Activated gamma-delta T cell (primary cell): ENCODE measurements around the gene TDRD6.

Experiments used
- DNase-seq: peaks from one replicate; lab custom pipeline; 2025; lab: John Stamatoyannopoulos, UW

Gene TDRD6

DNA sequence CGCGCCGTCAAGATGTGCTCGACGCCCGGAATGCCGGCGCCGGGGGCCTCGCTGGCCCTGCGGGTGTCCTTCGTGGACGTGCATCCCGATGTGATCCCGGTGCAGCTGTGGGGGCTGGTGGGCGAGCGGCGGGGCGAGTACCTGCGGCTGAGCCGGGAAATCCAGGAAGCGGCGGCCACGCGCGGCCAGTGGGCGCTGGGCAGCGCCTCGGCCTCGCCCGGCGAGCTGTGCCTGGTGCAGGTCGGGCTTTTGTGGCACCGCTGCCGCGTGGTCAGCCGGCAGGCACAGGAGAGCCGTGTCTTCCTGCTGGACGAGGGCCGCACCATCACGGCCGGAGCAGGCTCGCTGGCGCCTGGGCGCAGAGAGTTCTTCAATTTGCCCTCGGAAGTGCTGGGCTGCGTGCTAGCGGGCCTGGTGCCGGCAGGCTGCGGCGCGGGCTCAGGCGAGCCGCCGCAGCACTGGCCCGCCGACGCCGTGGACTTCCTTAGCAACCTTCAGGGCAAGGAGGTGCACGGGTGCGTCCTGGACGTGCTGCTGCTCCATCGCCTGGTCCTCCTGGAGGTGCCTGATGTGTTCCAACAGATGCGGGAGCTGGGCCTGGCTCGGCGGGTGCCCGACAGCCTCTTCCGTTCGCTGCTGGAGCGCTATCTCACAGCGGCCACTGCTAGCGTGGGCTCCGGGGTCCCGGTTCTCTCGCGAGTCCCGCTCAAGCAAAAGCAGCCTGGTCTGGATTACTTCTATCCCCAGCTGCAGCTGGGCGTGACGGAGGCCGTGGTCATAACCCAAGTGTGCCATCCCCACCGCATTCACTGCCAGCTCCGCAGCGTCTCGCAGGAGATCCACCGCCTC is 656 bp downstream of the TDRD6 start:
- no peak for DNase-seq

GRCh38 chr6:46688966-46689335 is 1.3 kb downstream of the TDRD6 start:
- no peak for DNase-seq

- no peak for DNase-seq
These were observed 2.0 kb downstream of the TDRD6 start for GRCh38 chr6:46689657-46690056.

DNA sequence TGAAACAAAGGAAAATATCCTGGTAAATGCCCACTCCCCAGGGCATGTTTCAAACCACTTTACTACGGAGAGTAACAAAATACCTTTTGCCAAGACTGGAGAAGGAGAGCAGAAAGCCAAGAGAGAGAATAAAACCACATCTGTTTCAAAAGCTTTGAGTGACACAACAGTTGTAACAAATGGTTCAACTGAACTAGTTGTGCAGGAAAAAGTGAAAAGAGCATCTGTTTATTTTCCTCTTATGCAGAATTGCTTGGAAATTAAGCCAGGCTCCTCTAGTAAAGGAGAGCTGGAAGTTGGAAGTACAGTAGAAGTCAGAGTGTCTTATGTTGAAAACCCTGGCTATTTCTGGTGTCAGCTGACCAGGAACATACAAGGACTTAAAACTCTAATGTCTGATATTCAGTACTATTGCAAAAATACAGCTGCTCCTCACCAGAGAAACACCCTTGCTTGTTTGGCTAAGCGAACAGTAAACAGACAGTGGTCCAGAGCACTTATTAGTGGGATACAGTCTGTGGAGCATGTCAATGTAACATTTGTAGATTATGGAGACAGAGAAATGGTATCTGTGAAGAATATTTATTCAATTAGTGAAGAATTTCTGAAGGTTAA is 2.6 kb downstream of the TDRD6 start:
- no peak for DNase-seq

GRCh38 chr6:46690911-46691451 is 3.3 kb downstream of the TDRD6 start:
- no peak for DNase-seq

GRCh38 chr6:46699970-46700369 is 12.3 kb downstream of the TDRD6 start:
- no peak for DNase-seq

DNA sequence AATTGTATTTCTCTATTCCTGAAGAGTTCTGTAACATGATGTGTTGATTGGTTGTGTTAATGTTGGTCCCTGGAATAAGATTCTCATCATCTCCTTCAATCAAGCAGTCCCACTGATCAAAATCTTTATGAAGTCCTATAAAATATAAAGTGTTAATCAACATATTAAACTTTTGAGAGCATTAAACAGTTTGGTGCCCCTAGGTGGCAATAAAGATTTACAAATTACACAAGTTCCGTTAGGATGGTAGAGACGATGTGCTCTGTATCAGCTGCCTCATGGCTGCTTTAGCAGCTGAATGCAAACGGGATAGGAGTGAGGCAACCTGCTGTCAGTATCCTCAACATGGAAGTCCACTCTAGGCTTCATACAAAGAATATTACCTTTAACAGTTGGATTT is 16.9 kb downstream of the TDRD6 start:
- no peak for DNase-seq

DNA sequence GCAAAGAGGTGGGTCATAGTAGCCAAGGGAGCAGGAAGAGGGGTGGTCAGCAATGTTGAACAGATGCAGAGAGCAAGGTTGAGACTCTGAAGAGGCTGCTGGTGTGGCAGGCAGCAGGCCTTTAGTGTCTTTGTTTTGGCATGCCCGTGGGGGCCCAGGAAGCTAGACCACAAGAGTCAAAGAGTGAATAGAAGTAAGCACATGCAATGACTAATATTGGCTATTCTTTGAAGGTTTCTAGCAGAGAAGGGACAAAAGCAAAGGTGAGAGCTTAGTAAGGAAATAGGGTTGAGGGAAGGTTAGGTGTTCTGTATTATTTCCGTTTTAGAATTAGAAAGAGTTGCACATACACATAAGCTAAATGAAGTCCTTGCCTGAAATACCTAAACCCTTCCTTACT is 18.8 kb downstream of the TDRD6 start:
- no peak for DNase-seq

- no peak for DNase-seq
These were observed 23.8 kb downstream of the TDRD6 start for GRCh38 chr6:46711491-46711890.

GRCh38 chr6:46715141-46715540 is 27.5 kb downstream of the TDRD6 start:
- no peak for DNase-seq

GRCh38 chr6:46719099-46719498 is 31.4 kb downstream of the TDRD6 start:
- no peak for DNase-seq

DNA sequence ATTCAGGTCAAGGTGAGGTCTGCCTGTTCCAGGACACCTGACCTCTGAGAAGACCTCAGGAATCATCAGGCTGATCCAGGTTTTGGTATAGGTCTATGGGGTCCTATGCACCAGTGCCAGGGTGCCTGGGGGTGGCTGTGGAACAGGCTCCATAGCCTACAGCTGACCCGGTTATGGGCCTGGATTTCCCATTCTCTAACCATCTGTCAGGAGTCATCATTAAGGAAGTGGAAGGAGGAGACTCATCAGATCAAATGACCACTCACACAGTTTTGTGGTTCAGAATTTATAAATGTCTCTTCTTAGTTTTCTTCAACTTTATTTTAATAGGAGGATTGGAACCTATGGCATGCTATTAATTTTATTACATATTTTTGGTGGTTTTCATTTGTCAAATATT is 32.7 kb downstream of the TDRD6 start:
- DNase-seq = no peak

DNA sequence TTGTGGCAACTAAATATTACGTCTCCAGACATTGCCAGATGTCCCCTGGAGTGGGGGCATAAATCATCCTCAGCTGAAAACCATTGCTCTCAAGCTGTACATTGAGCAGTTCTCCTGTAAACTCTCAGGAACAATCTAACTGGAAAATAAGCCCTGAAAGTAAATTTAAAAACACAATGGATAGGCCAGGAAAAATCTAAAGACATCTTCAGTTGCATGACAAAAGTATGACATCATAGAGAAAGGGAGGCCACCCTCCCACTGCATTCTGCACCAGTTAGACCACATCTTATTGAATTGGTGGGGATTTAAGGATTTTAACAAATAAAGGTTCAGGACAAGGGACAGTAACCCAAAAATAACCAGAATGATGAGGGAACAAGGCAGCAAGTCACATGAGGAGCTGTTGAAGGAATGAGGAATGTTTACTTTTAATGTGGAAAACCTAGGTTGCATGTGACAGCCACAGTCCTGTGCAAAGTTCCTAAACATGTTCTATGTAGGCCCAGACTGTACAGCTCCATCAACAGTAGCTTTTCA is 42.2 kb downstream of the TDRD6 start:
- no peak for DNase-seq

GRCh38 chr6:46730921-46731461 is 43.3 kb downstream of the TDRD6 start:
- DNase-seq = no peak

DNA sequence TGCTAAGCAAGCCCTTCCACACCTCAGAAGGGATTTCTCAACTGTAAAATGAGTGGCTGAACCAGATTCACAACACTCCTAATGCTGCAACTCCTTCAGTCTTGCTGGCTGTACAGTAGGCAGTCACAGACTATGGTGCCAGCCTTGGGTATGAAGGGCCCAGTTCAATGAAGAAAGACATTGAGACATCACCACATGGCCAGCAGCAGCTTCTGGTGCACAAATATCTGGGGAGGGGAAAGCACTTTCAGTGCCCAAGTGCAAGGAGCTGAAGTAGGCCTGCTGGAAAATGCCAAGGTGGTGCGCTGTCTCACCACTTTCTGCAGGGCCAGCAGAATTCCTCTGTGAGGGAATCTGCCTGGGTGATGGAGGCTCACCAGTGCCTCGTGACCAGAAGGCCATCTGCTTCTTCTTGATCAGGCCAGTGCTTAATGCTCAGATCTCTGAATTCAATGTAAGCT is 45.7 kb downstream of the TDRD6 start:
- no peak for DNase-seq

DNA sequence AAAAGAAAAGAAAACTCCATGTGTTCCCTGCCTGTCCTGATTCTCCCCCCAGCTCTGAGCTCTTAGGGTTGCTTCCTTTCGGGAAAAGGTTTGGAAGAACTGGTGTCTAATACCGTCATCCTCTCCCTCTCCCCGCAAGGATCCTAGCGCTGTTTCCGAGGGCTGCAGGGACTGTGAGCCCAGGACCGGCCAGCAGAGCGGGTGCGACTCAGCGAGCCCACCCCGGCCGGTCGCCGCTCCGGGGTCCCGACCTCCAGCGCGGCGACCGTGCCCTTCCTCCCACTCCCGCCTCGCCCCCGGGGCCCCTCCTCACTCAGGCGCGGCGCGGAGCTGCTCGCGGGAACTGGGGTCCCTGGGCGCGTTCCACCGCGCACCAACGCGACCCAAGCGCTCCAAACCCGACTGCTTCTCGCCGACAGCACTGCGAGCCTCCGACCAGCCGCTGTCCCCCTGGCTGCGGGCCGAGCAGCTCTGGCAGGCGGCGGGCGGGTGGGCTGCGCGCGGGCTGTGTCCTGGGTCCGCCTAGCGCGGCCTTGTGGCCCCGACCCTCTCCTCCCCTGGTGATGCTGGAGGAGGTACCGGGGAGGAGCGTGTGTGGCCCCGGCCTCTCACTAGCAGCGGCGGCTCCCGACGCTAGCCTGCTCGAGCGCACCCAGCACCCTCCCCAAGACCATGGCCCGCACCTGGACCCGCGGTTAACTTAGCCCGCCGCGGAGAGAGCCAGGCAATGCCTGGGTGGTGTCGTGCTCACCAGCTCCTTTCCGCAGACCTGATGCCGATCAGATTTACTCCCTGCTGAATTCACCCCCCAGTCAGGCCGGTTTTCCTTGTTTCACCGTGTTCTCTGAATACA is 47.4 kb downstream of the TDRD6 start, which contains the start of gene PLA2G7:
TSS of gene PLA2G7 (minus strand) at position 509 of the 853 bp plus-strand sequence. CDS start 12,484 bp downstream, outside the sequence.
- DNase-seq = no peak

DNA sequence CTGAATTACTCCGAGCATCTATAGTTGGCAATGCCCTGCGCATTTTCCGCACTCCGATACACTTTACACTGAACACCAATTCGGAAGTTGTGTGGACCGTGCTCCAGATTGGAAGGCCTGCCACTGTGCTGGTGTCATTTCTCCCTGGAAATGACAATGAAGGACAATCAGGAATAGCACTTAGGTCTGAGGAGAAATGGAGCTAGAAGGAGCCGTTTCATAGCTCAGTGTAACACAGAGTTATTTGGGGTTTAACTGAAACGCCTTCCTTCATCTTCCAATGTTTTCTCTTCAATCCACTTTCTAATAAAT is 48.0 kb downstream of the TDRD6 start:
- DNase-seq = no peak

DNA sequence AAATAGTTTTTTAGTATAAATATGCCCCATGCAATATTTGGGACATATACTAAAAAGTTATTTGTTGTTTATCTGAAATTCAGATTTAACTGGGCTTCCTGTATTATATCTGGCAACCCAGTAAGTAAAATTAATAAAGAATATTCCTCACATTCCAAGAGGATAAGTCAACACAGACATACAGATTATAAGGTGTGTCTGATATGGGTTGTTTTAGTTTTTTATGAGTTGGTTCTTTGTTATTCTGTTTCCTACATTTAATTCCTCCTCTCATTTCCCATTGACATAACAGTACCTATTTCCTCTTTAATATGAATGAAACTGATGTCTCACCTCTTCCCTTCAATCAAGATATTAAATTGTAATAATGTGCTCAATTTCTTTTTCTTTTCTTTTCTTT is 49.2 kb downstream of the TDRD6 start:
- DNase-seq = no peak

DNA sequence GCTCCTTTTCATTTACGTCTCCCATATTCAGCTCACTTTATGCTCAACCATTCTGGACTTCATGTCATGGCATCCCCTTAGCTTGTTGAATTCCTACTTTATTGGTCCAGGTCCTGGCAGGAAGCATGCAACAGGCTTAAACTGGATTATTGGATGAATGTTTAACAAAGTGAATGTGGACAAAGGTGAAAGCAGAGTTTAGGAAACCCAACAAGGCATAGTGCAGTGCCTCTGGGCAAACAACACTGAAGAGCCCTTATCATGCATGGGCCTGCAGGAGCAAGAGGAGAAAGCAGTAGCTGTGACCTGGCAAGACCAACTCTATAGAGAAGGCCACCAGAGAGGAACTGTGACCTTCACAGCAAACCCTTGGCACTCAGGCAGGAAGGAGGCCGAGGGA is 53.8 kb downstream of the TDRD6 start:
- DNase-seq = no peak

- DNase-seq = no peak
These were observed 54.2 kb downstream of the TDRD6 start for GRCh38 chr6:46741910-46742309.

GRCh38 chr6:46743425-46744158 is 55.9 kb downstream of the TDRD6 start:
- DNase-seq = no peak
